HEK293T (cell line): ENCODE data around the gene MED6.

Experiments used
- CTCF ChIA-PET: fragments of 350-600 bp; formaldehyde crosslinking; extraction: SDS; loops from one replicate; lab custom pipeline; 2021; ENCODE audit warnings: antibody characterized with exemption, inconsistent platforms; lab: Yijun Ruan, JAX
- POLR2A ChIA-PET: fragments of 350-600 bp; formaldehyde crosslinking; extraction: SDS; loops from one replicate; lab custom pipeline; 2020; ENCODE audit warnings: antibody characterized with exemption, inconsistent platforms; lab: Yijun Ruan, JAX
- DNase-seq: peaks from one replicate; pipeline ENCODE4 v3.0.0; 2012; ENCODE audit warnings: mixed read lengths; ENCODE audit errors: extremely low spot score
- ARNT ChIP-seq: fragments of 450-650 bp; IDR thresholded peaks from 2 replicates; pipeline ENCODE4 v1.6.1; 2017; ENCODE audit warnings: mild to moderate bottlenecking
- BHLHE40 ChIP-seq: fragments of 450-650 bp; IDR thresholded peaks from 2 replicates; pipeline ENCODE4 v1.6.1; 2016; ENCODE audit warnings: mild to moderate bottlenecking, moderate library complexity, borderline replicate concordance
- CTBP1 ChIP-seq: fragments of 450-650 bp; IDR thresholded peaks from 2 replicates; pipeline ENCODE4 v1.6.1; 2016; ENCODE audit warnings: borderline replicate concordance
- ELF4 ChIP-seq: fragments of 450-650 bp; IDR thresholded peaks from 2 replicates; pipeline ENCODE4 v1.6.1; 2017; ENCODE audit warnings: antibody characterized with exemption
- FOXA1 ChIP-seq: fragments of 450-650 bp; IDR thresholded peaks from 2 replicates; pipeline ENCODE4 v1.6.1; 2016; ENCODE audit warnings: mild to moderate bottlenecking
- FOXK2 ChIP-seq: fragments of 450-650 bp; IDR thresholded peaks from 2 replicates; pipeline ENCODE4 v1.6.1; 2016; ENCODE audit warnings: mild to moderate bottlenecking
- FOXM1 ChIP-seq: fragments of 450-650 bp; IDR thresholded peaks from 2 replicates; pipeline ENCODE4 v1.6.1; 2017; ENCODE audit warnings: mild to moderate bottlenecking, borderline replicate concordance
- HDGF ChIP-seq: fragments of 450-650 bp; IDR thresholded peaks from 2 replicates; pipeline ENCODE4 v1.6.1; 2017; ENCODE audit warnings: antibody characterized with exemption, borderline replicate concordance
- L3MBTL2 ChIP-seq: fragments of 450-650 bp; conservative IDR thresholded peaks from 2 replicates; pipeline ENCODE4 v1.6.1; 2016; ENCODE audit warnings: mild to moderate bottlenecking
- LEF1 ChIP-seq: fragments of 450-650 bp; IDR thresholded peaks from 2 replicates; pipeline ENCODE4 v1.6.1; 2017; ENCODE audit warnings: mild to moderate bottlenecking, borderline replicate concordance
- NFRKB ChIP-seq: fragments of 450-650 bp; IDR thresholded peaks from 2 replicates; pipeline ENCODE4 v1.6.1; 2016; ENCODE audit warnings: mild to moderate bottlenecking, moderate library complexity
- PKNOX1 ChIP-seq: fragments of 450-650 bp; IDR thresholded peaks from 2 replicates; pipeline ENCODE4 v1.6.1; 2016
- SP1 ChIP-seq: fragments of 450-650 bp; IDR thresholded peaks from 2 replicates; pipeline ENCODE4 v1.6.1; 2017
- SUZ12 ChIP-seq: fragments of 450-650 bp; IDR thresholded peaks from 2 replicates; pipeline ENCODE4 v1.6.1; 2016; ENCODE audit warnings: mild to moderate bottlenecking
- TARDBP ChIP-seq: fragments of 450-650 bp; IDR thresholded peaks from 2 replicates; pipeline ENCODE4 v1.6.1; 2016
- ZNF384 ChIP-seq: fragments of 450-650 bp; IDR thresholded peaks from 2 replicates; pipeline ENCODE4 v1.6.1; 2016

Gene MED6

GRCh38 chr14:70642303-70643235, 42.1 kb upstream of the MED6 start:
- no peak for TF ChIP-seq BHLHE40
- POLR2A ChIA-PET, result interaction anchor here (0.8 to 1.0 kb wide), 2 partner anchors 22 to 167 kb away, joined by 3 to 6 read pairs; partner anchors contain the start of gene MAP3K9
- CTCF ChIA-PET, result no interaction called here
- no peak for DNase-seq

- POLR2A ChIA-PET, result interaction anchor here (0.8 to 1.3 kb wide), 2 partner anchors 21 to 266 kb away, joined by 3 read pairs; partner anchors contain the start of gene PCNX1
- CTCF ChIA-PET, result interaction anchor here (0.6 kb wide), 1 partner anchor 39 kb away, joined by 3 read pairs; no protein-coding TSS in a partner anchor
Observed at GRCh38 chr14:70641548-70642302, 41.3 kb upstream of the MED6 start, which contains the start of gene TTC9. Gene TTC9 (plus strand): TSS chr14:70641916. CDS start chr14:70642130, 214 bp downstream.

GRCh38 chr14:70640938-70641547, 40.6 kb upstream of the MED6 start:
- POLR2A ChIA-PET, result interaction anchor here (1.3 kb wide), 1 partner anchor 266 kb away, joined by 3 read pairs; the partner anchor contains the start of gene PCNX1
- CTCF ChIA-PET, result interaction anchor here (0.7 kb wide), 1 partner anchor 37 kb away, joined by 3 read pairs; no protein-coding TSS in a partner anchor
- TF ChIP-seq FOXM1 (no peak), NFRKB (no peak), SUZ12 (no peak), TARDBP (no peak), ARNT (no peak), SP1 (no peak), HDGF (no peak), ELF4 (no peak), LEF1 (no peak), ZNF384 (no peak), FOXA1 (no peak), PKNOX1 (no peak), BHLHE40 (no peak), FOXK2 (no peak), L3MBTL2 (no peak), CTBP1 (no peak)
- DNase-seq, result peak; percentile 30

More at GRCh38 chr14:70641548-70642302, 41.3 kb upstream of the MED6 start, which contains the start of gene TTC9:
- peak; percentile 65 for DNase-seq
- TF ChIP-seq LEF1 (no peak), HDGF (no peak), FOXA1 (no peak), FOXM1 (no peak), L3MBTL2 (0 out of 2 replicates have a peak, but pooled peaks have one; percentile 65), ARNT (no peak), SUZ12 (no peak)

- POLR2A ChIA-PET, result no interaction called here
- CTCF ChIA-PET, result interaction anchor here (0.8 kb wide), 1 partner anchor 161 kb away, joined by 3 read pairs; no protein-coding TSS in a partner anchor
- DNase-seq, result no peak
- TF ChIP-seq CTBP1 (no peak), BHLHE40 (no peak), ZNF384 (no peak), FOXA1 (no peak), L3MBTL2 (no peak), ELF4 (no peak), TARDBP (no peak), PKNOX1 (no peak), SP1 (no peak), HDGF (no peak), FOXM1 (no peak), ARNT (no peak), FOXK2 (no peak), LEF1 (no peak), NFRKB (no peak), SUZ12 (no peak)
Observed at GRCh38 chr14:70638416-70638815, 38.0 kb upstream of the MED6 start.

GRCh38 chr14:70635971-70636595, 35.6 kb upstream of the MED6 start:
- POLR2A ChIA-PET, result interaction anchor here (1.4 kb wide), 1 partner anchor 35 kb away, joined by 4 read pairs; no protein-coding TSS in a partner anchor
- no peak for TF ChIP-seq SUZ12
- no peak for TF ChIP-seq FOXK2
- TF ChIP-seq HDGF, result no peak
- no peak for TF ChIP-seq FOXM1
- no peak for TF ChIP-seq TARDBP
- CTCF ChIA-PET, result interaction anchor here (0.9 kb wide), 1 partner anchor 182 kb away, joined by 3 read pairs; no protein-coding TSS in a partner anchor
- no peak for DNase-seq
